Measurements from ENCODE around the gene LRIG2.
A peak's percentile ranks its signal among the peaks of the same experiment; 100 is the strongest.
"Not testable (repeated sequence)": the region's sequence is repeated elsewhere in the genome, so short reads cannot be mapped to it uniquely, and the experiment has no call there.

LRIG2 gene

DNA sequence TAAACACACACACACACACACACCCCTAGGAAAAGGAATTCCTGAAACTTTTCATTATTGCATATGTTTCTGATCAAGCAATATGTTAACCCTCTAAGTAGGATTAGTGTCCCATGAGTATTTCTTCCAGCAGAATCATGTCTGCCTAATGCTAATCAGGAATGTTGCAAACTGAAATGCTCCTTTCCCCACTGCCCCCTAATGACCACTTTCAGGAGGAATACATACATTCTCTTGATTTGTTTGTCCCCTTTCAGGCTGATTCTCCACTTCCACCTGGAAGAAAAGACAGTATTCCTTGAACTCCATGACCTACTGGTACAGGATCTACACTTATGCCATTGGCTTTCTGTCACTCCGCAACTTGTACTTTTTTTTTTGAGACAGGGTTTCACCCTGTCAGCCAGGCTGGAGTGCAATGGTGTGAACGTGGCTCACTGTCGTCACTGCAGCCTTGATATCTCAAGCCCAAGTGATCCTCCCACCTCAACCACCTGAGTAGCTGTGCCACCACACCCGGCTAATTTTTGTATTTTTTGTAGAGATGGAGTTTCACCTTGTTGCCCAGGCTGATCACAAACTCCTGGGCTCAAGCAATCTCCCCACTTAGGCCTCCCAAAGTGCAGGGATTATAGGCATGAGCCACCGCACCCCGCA, 56.7 kb downstream of the LRIG2 start:
- DNase-seq (ENCODE audit: low read depth in 2 of 2) = peak; percentile 32 to 39

DNA sequence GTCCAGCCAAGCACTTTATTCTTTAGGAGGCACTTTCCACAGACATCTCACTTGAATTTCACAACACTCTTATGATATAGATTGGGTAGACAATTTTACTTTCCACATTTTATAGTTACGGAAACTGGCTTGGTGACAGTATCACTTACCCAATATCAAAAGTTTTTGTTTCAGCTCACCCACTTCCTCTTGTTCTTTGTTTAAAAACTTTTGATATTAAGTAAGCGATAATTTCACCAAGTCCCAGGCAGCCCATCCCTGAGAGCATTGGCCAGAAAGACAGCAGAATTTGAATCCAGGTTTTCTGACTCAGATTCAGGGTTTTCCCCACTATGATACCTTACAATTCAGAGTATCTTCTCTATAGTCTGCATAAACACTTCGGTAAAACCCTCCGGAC, 60.0 kb downstream of the LRIG2 start:
- DNase-seq (ENCODE audit: low read depth in 2 of 2) = no peak

GRCh38 chr1:113133759-113134158, 60.8 kb downstream of the LRIG2 start:
- no peak for DNase-seq (ENCODE audit: low read depth in 2 of 2)

GRCh38 chr1:113135460-113135859, 62.5 kb downstream of the LRIG2 start:
- no peak for DNase-seq (ENCODE audit: low read depth in 2 of 2)

- no peak for DNase-seq (ENCODE audit: low read depth in 2 of 2)
Measured at GRCh38 chr1:113136476-113136875, 63.5 kb downstream of the LRIG2 start.

DNA sequence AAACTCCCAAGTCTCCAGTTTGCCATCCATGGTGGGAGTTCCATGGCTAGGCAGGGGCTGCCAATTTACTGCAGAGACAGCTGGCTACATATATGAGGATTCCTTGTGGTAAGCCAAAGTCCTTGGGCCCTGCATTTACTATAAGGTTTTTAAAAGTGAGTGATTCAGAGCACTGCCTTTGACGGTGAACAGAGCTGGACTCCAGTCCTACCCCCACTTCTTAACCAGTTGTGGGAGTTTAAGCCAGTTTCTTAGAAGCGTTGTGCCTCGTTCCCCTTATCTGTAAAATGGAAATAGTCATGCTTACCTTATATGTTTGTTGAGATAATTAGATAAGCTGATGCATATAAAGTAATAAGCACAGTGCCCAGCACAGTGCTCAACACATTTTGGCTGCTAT, 64.6 kb downstream of the LRIG2 start:
- no peak for DNase-seq (ENCODE audit: low read depth in 2 of 2)

GRCh38 chr1:113138778-113139177, 65.8 kb downstream of the LRIG2 start:
- no peak for DNase-seq (ENCODE audit: low read depth in 2 of 2)

DNA sequence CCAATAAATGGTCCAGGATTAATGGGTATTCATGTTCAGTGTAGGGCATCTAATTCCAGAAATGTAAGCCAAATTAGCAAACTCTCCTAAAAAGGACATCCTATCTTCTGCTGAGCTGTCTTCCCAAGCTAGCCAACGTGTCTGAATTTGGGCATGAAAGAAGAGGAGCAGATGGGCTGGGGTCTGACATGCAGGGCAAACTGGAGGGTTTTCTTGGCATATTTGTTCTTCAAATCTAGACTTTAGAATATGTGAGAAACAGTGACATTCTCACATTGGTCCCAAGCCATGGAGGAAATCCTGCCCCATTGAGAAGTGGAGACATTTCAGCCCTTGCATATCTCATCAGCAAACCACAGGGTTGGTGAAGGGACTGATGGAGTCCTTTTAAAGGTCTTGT, 67.2 kb downstream of the LRIG2 start:
- no peak for DNase-seq (ENCODE audit: low read depth in 2 of 2)

DNA sequence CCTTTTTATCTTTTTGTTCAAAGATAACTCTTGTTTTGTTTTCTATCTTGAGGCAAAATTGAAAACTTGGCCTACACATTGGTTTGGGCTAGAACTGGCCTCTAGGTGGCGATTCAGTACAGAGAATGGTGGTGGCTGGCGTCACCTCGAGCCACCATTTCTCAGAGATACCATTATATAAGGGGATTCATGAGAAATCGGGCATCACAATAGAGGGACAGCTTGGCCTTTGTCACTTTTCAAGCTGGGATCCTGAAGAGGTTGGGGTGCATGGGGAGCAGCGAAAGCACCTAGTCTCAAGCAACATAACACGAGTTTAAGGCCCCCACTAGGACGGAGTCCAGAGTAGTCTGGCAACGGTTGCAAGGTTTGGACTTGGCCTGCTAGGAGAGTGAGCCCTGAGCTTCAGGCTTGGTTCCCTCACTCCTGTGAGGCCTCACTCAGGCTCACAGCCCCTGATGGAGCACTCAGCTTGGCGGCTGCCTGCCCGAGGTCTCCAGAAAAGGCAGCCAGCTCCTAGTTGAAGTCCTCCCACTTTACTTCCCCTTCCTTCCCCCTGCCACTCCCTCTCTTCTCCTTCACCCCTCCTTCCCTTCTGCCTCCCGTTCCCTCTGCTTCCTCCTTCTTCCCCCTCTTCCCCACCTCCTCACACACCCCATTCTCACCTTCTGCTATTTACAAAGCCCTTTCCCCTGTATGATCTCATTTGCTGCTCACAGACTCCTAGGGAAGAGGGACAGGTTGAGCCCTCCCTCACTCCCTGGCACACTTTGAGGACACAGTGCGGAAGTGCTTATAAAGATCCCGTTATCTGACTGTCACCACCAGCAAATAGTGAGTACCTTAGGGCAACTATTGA, 67.8 kb downstream of the LRIG2 start:
- peak; percentile 32 to 46 for DNase-seq (ENCODE audit: low read depth in 2 of 2)

DNA sequence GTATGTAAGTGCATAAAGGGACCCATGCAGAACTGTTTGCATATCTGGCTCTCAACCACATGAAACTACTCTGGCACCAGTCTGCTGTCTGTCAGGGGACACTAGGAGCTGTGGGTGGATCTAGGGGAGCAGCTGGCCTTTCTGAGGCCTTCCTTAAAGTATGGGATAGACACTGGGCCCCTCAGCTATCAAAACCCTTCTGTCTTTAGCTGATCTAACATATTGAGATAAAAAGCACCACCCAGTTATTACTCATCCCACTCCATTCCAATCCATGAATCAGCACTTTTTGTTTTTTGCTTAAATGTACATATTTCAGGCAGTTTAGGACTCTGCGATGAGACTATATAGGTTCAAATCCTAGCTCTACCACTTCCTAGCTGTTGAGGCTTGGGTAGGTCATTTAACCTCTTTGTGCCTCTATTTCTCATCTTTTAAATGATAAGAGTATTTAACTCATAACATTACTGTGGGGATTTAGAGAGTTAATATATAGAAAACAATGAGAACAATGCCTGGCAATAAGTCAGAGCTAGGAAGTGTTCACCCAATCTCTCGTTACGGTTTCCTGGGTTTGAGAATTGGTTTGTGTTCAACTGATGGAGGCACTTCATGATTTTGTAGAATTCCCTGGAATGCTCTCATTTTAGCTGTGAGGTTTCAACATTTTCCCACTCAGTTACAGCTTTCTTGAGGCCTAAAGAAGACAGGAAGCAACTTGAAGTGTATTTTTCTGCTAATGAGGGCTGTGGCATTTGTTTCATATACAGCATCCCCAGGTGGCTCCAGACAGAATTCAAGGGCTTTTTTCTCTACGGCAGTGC, 68.9 kb downstream of the LRIG2 start:
- DNase-seq (ENCODE audit: low read depth in 2 of 2) = peak; percentile 53

GRCh38 chr1:113142791-113143190, 69.8 kb downstream of the LRIG2 start:
- peak in 1 of 2 experiments; percentile 11 for DNase-seq (ENCODE audit: low read depth in 2 of 2)

GRCh38 chr1:113146242-113147072, 73.5 kb downstream of the LRIG2 start:
- no peak for DNase-seq (ENCODE audit: low read depth in 2 of 2)

- no peak for DNase-seq (ENCODE audit: low read depth in 2 of 2)
Measured at GRCh38 chr1:113147073-113147625, 74.2 kb downstream of the LRIG2 start.

DNA sequence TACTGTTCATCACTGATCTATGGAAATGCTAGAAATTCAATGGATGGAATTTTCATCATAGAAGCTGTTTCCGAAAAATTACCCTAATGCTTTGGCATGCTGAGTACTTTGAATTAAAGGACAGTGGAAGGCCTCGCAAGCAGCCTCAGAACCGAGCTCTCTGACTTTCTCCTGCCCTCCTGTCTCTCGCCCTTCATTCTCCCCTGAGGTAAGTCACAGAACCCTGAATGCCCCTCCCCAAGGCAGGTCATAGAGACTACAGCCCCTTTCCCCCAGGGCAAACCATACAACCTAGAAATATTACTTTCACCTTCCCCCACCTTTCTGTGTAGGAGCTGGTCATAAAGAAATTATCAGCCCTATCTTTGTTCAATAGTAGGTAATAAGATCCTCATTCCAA, 74.8 kb downstream of the LRIG2 start:
- no peak for DNase-seq (ENCODE audit: low read depth in 2 of 2)

- DNase-seq (ENCODE audit: low read depth in 2 of 2) = not testable (repeated sequence)
Measured at GRCh38 chr1:113150494-113150893, 77.5 kb downstream of the LRIG2 start.

- DNase-seq (ENCODE audit: low read depth in 2 of 2) = no peak
Measured at GRCh38 chr1:113153116-113153803, 80.3 kb downstream of the LRIG2 start.

- DNase-seq (ENCODE audit: low read depth in 2 of 2) = no peak
Measured at GRCh38 chr1:113156368-113156767, 83.4 kb downstream of the LRIG2 start.

GRCh38 chr1:113158743-113159142, 85.7 kb downstream of the LRIG2 start:
- DNase-seq (ENCODE audit: low read depth in 2 of 2) = not testable (repeated sequence)

DNA sequence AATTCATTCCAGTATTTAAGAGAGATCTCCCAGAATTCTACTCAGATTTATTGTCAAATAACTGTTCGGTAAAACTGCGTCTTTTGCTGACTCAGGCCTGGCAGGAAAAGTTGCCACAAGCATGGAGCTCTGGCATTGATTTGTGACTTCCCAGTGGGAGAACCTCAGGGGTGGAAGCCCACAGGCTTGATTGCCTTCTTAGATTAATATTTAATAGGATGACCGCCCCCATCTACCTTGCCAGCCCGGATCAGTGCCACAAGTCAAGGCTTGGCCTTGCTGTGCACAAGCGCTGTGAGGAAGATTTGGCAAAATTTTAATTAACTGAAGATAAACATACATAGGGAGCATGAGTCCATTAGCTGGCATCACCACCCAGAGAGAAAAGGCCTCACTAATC, 93.5 kb downstream of the LRIG2 start:
- no peak for DNase-seq (ENCODE audit: low read depth in 2 of 2)

GRCh38 chr1:113168946-113169345, 95.9 kb downstream of the LRIG2 start:
- DNase-seq (ENCODE audit: low read depth in 2 of 2) = no peak

DNA sequence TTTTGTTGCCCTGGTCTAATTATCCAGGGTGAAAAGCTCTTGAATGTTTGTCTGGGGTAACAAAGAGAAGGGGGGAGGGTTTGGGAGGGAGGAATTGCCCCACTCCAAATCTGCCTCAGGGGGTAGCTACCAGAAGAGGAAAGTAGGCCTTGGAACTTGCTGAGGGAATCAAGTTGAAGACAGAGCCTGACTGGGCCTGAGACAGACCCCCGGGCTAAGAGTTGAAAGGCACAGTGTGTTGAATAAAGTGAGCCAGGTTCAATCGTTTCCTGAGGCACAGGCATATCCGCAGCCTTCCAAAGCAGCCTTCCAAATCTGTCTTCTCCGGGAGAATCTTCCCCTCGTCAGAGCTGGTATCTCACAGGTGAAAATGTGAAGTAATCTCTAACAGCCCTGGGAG, 96.6 kb downstream of the LRIG2 start:
- DNase-seq (ENCODE audit: low read depth in 2 of 2) = no peak
